Ectodermal cell (in vitro differentiated cells): ENCODE measurements around the gene PIK3C3. TPM values are rescaled to one million over a fixed set of nuclear protein-coding genes. Genes with fewer than 3 reads are reported as not detected.
A peak's percentile ranks its signal among the peaks of the same experiment; 100 is the strongest.

Source experiments
- H3K27ac ChIP-seq: 2 replicates; pipeline ENCODE4 v1.7.0; 2013; ENCODE audit warnings: mild to moderate bottlenecking, low read depth, low read length; ENCODE audit not compliant: insufficient read depth, poor library complexity, severe bottlenecking
- H3K27me3 ChIP-seq: 2 replicates; pipeline ENCODE4 v1.7.0; 2013; ENCODE audit warnings: mild to moderate bottlenecking, low read length; ENCODE audit not compliant: insufficient read depth, control insufficient read depth, poor library complexity, severe bottlenecking
- H3K36me3 ChIP-seq: one replicate; pipeline ENCODE4 v1.7.0; 2013; ENCODE audit warnings: low read length; ENCODE audit not compliant: control insufficient read depth, insufficient read depth
- H3K4me1 ChIP-seq: one replicate; pipeline ENCODE4 v1.7.0; 2013; ENCODE audit warnings: low read length; ENCODE audit not compliant: control insufficient read depth, insufficient read depth
- H3K4me3 ChIP-seq: 2 replicates; pipeline ENCODE4 v1.7.0; 2013; ENCODE audit warnings: low read depth, low read length, control low read depth; ENCODE audit not compliant: insufficient read depth
- H3K9me3 ChIP-seq: 2 replicates; pipeline ENCODE4 v1.7.0; 2013; ENCODE audit warnings: mild to moderate bottlenecking, low read length, moderate library complexity; ENCODE audit not compliant: control insufficient read depth
- WGBS, 2 experiments: methylation state at CpG; one replicate each; pipeline ENCODE4 v1.1.7; 2013; ENCODE audit warnings: missing lambda C conversion rate in 2 of 2; 5-methylcytosine and 5-hydroxymethylcytosine counted together
- polyA plus RNA-seq, 4 experiments: library from polyadenylated mRNA; stranded (reverse); fragments of 50-300 nt; gene quantifications; one replicate each; pipeline ENCODE4 v1.2.3, GENCODE V29; 2013

PIK3C3 gene
- 44.7 TPM for polyA plus RNA-seq (2013, experiment 1 of 4)
- 45.8 TPM for polyA plus RNA-seq (2013, experiment 2 of 4)
- polyA plus RNA-seq (2013, experiment 3 of 4) = 36.1 TPM
- polyA plus RNA-seq (2013, experiment 4 of 4) = 39.1 TPM

GRCh38 chr18:41954827-41955613 is at the start of gene PIK3C3:
TSS of gene PIK3C3 (plus strand) at chr18:41955234. CDS start at chr18:41955292, 58 bp downstream.
- 1% methylated on average over 38 of the region's 38 CpGs for WGBS, 2 experiments

GRCh38 chr18:41905786-41906527 is 49.1 kb upstream of the PIK3C3 start:
- no peak overlapping the region for H3K4me3 ChIP-seq
- no peak overlapping the region for H3K27ac ChIP-seq
- H3K9me3 ChIP-seq = no peaks in the 10 kb centered on the region
- H3K36me3 ChIP-seq = no peaks in the 10 kb centered on the region
- 28 to 62% methylated on average over 1 of the region's 1 CpG for WGBS, 2 experiments
- H3K27me3 ChIP-seq = no peaks in the 10 kb centered on the region
- H3K4me1 ChIP-seq = no peaks in the 10 kb centered on the region

More at GRCh38 chr18:41954827-41955613, at the start of gene PIK3C3:
- H3K27me3 ChIP-seq = peaks cover 26% of the 10 kb centered on the region
- H3K4me3 ChIP-seq = peak within 1 kb of the TSS; percentile 87
- no peaks in the 10 kb centered on the region for H3K4me1 ChIP-seq
- H3K36me3 ChIP-seq = no peaks in the 10 kb centered on the region
- H3K9me3 ChIP-seq = no peaks in the 10 kb centered on the region
- no peak within 1 kb of the TSS for H3K27ac ChIP-seq

GRCh38 chr18:41906528-41907146 is 48.4 kb upstream of the PIK3C3 start:
- H3K27me3 ChIP-seq = no peaks in the 10 kb centered on the region
- H3K9me3 ChIP-seq = no peaks in the 10 kb centered on the region
- H3K27ac ChIP-seq = no peak overlapping the region
- no peaks in the 10 kb centered on the region for H3K36me3 ChIP-seq
- no peaks in the 10 kb centered on the region for H3K4me1 ChIP-seq
- WGBS, 2 experiments = 49 to 56% methylated on average over 5 to 6 of the region's 6 CpGs
- H3K4me3 ChIP-seq = no peak overlapping the region

GRCh38 chr18:41917181-41917580 is 37.9 kb upstream of the PIK3C3 start:
- WGBS, 2 experiments = 95 to 97% methylated on average over 3 of the region's 3 CpGs
- Histone ChIP-seq H3K4me1 (no peaks in the 10 kb centered on the region), H3K9me3 (no peaks in the 10 kb centered on the region), H3K27ac (no peak overlapping the region), H3K4me3 (no peak overlapping the region), H3K27me3 (no peaks in the 10 kb centered on the region), H3K36me3 (no peaks in the 10 kb centered on the region)

- Histone ChIP-seq H3K27me3 (no peaks in the 10 kb centered on the region), H3K4me3 (no peak overlapping the region), H3K4me1 (no peaks in the 10 kb centered on the region), H3K27ac (no peak overlapping the region), H3K36me3 (no peaks in the 10 kb centered on the region), H3K9me3 (no peaks in the 10 kb centered on the region)
- 91 to 93% methylated on average over 6 to 7 of the region's 7 CpGs for WGBS, 2 experiments
These were observed 33.3 kb upstream of the PIK3C3 start for GRCh38 chr18:41921770-41922169.

- H3K4me1 ChIP-seq = no peaks in the 10 kb centered on the region
- H3K36me3 ChIP-seq = no peaks in the 10 kb centered on the region
- 90 to 95% methylated on average over 4 of the region's 5 CpGs for WGBS, 2 experiments
- H3K4me3 ChIP-seq = no peak overlapping the region
- H3K27ac ChIP-seq = no peak overlapping the region
- H3K27me3 ChIP-seq = no peaks in the 10 kb centered on the region
- no peaks in the 10 kb centered on the region for H3K9me3 ChIP-seq
These were observed 32.9 kb upstream of the PIK3C3 start for GRCh38 chr18:41922176-41922575.

GRCh38 chr18:41922841-41923240 is 32.2 kb upstream of the PIK3C3 start:
- Histone ChIP-seq H3K27me3 (no peaks in the 10 kb centered on the region), H3K4me3 (no peak overlapping the region), H3K9me3 (no peaks in the 10 kb centered on the region), H3K36me3 (no peaks in the 10 kb centered on the region), H3K4me1 (no peaks in the 10 kb centered on the region), H3K27ac (no peak overlapping the region)
- 92 to 100% methylated on average over 1 of the region's 1 CpG for WGBS, 2 experiments

GRCh38 chr18:41923446-41923845 is 31.6 kb upstream of the PIK3C3 start:
- Histone ChIP-seq H3K9me3 (no peaks in the 10 kb centered on the region), H3K4me3 (no peak overlapping the region), H3K27me3 (no peaks in the 10 kb centered on the region), H3K36me3 (no peaks in the 10 kb centered on the region), H3K4me1 (no peaks in the 10 kb centered on the region), H3K27ac (no peak overlapping the region)

GRCh38 chr18:41928581-41928980 is 26.5 kb upstream of the PIK3C3 start:
- H3K27me3 ChIP-seq = no peaks in the 10 kb centered on the region
- H3K4me3 ChIP-seq = no peak overlapping the region
- H3K9me3 ChIP-seq = no peaks in the 10 kb centered on the region
- H3K27ac ChIP-seq = no peak overlapping the region
- no peaks in the 10 kb centered on the region for H3K36me3 ChIP-seq
- no peaks in the 10 kb centered on the region for H3K4me1 ChIP-seq

- no peaks in the 10 kb centered on the region for H3K27me3 ChIP-seq
- no peaks in the 10 kb centered on the region for H3K36me3 ChIP-seq
- H3K9me3 ChIP-seq = no peaks in the 10 kb centered on the region
- H3K27ac ChIP-seq = no peak overlapping the region
- no peaks in the 10 kb centered on the region for H3K4me1 ChIP-seq
- no peak overlapping the region for H3K4me3 ChIP-seq
These were observed 22.1 kb upstream of the PIK3C3 start for GRCh38 chr18:41932899-41933298.
